Measurements from ENCODE around the gene KRTAP13-1. TPM values are rescaled to one million over a fixed set of nuclear protein-coding genes. Genes with fewer than 3 reads are reported as not detected.

KRTAP13-1 gene
- total and polyA plus RNA-seq, 2 donors (not counting 3 experiments of a cell fraction or from before 2014, with no cell fraction given), result not detected

DNA sequence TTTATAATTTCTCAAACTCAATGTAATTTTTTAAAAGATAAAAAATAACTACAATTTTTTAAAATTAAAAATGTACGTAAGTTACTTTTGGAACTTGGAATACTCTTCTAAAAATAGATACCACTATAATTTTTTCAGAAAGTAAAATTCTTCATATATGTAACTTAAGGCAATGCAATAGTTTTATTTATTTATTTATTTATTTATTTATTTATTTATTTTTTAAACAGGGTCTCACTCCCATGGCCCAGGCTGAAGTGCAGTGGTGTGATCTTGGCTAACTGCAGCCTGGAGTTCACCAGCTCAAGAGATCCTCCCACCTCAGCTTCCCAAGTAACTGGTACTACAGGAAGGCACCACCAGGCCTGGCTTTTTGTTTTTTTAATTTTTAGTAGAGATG is 44.3 kb upstream of the KRTAP13-1 start:
- no peak for TF ChIP-seq POLR2AphosphoS5 (IDR thresholded peaks at IDR 0.05; ENCODE audit: insufficient read depth, low read depth, low read length)
- TF ChIP-seq POLR2A (IDR thresholded peaks at IDR 0.05; ENCODE audit: low read depth, low read length), result no peak
- no peak for TF ChIP-seq MYC (IDR thresholded peaks at IDR 0.05; ENCODE audit: low read depth, low read length)
- no peak for TF ChIP-seq GATA2 (IDR thresholded peaks at IDR 0.05; ENCODE audit: insufficient read depth, insufficient read length, low read depth, low read length)
- TF ChIP-seq, protein P1, sequence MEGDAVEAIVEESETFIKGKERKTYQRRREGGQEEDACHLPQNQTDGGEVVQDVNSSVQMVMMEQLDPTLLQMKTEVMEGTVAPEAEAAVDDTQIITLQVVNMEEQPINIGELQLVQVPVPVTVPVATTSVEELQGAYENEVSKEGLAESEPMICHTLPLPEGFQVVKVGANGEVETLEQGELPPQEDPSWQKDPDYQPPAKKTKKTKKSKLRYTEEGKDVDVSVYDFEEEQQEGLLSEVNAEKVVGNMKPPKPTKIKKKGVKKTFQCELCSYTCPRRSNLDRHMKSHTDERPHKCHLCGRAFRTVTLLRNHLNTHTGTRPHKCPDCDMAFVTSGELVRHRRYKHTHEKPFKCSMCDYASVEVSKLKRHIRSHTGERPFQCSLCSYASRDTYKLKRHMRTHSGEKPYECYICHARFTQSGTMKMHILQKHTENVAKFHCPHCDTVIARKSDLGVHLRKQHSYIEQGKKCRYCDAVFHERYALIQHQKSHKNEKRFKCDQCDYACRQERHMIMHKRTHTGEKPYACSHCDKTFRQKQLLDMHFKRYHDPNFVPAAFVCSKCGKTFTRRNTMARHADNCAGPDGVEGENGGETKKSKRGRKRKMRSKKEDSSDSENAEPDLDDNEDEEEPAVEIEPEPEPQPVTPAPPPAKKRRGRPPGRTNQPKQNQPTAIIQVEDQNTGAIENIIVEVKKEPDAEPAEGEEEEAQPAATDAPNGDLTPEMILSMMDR (IDR thresholded peaks at IDR 0.05; ENCODE audit: extremely low read depth in 1 of 2, insufficient read depth in 1 of 2, low read depth in 1 of 2, low read length in 2 of 2), result no peak
- TF ChIP-seq JUN (IDR thresholded peaks at IDR 0.05; ENCODE audit: borderline replicate concordance, insufficient read depth, insufficient read length, low read depth), result no peak
- TF ChIP-seq, protein P2, sequence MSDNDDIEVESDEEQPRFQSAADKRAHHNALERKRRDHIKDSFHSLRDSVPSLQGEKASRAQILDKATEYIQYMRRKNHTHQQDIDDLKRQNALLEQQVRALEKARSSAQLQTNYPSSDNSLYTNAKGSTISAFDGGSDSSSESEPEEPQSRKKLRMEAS (IDR thresholded peaks at IDR 0.05; ENCODE audit: insufficient read depth, insufficient read length), result no peak
- no peak for TF ChIP-seq EZH2 (IDR thresholded peaks at IDR 0.05; ENCODE audit: borderline replicate concordance, low read depth, low read length, severe bottlenecking)
- no peak for TF ChIP-seq FOS (IDR thresholded peaks at IDR 0.05; ENCODE audit: borderline replicate concordance, insufficient read depth, low read length)

More for the DNA sequence above, 44.3 kb upstream of the KRTAP13-1 start:
- Histone ChIP-seq H3K4me2 (ENCODE audit: insufficient read depth, low read length) (no peak overlapping the region), H3K9ac (replicated peaks; ENCODE audit: extremely low read depth, insufficient read depth, low read length) (no peak overlapping the region), H3K79me2 (ENCODE audit: control insufficient read depth, insufficient read depth, low read length) (no peaks in the 10 kb centered on the region), H3K4me3 (replicated peaks in 1 of 3; ENCODE audit: insufficient read depth in 1 of 3, low read depth in 1 of 3, low read length in 3 of 3) (no peak overlapping the region), H3K27ac (ENCODE audit: insufficient read depth, low read depth, low read length) (no peak overlapping the region), H3K9me1 (replicated peaks; ENCODE audit: control insufficient read depth, extremely low read depth, insufficient read depth, low read length) (no peaks in the 10 kb centered on the region), H2AFZ (ENCODE audit: low read depth, low read length) (no peak overlapping the region), H3K36me3 (ENCODE audit: control insufficient read depth in 2 of 2, extremely low read depth in 1 of 2, insufficient read depth in 2 of 2, low read length in 2 of 2) (no peaks in the 10 kb centered on the region), H4K20me1 (replicated peaks; ENCODE audit: control insufficient read depth, extremely low read depth, insufficient read depth, low read length) (no peaks in the 10 kb centered on the region), H3K27me3 (ENCODE audit: control insufficient read depth in 2 of 2, insufficient read depth in 2 of 2, low read length in 2 of 2) (no peaks in the 10 kb centered on the region), H3K9me3 (replicated peaks; ENCODE audit: control insufficient read depth, insufficient read depth, low read length) (peaks cover 5% of the 10 kb centered on the region), H3K4me1 (ENCODE audit: control insufficient read depth, extremely low read depth, insufficient read depth, low read length) (no peaks in the 10 kb centered on the region)
- intact Hi-C loops (cut with micrococcal nuclease) (no loop called here), dilution Hi-C loops (cut with MboI; ENCODE audit: extremely low pct_ligation_motif_present, low sequenced_read_pairs) (no loop called here)
- ChIA-PET POLR2A (no interaction called here), CTCF (no interaction called here)
- no TSS peak for BruUV-seq (replicated peaks)
- DNase-seq (ENCODE audit: low read depth, low spot score), result no peak
- FAIRE-seq, result no peak

Data from endothelial cell of umbilical vein (primary cell).